Vein endothelial cell (primary cell): ENCODE results near the gene ELP4. TPM values are rescaled to one million over a fixed set of nuclear protein-coding genes. Genes with fewer than 3 reads are reported as not detected.

ENCODE experiments used
- total RNA-seq: library from RNA; depleted of rRNA; stranded (reverse); fragments of >200 nt; gene quantifications from 2 replicates; pipeline ENCODE4 v1.2.3, GENCODE V29; 2012

Gene ELP4
- total RNA-seq: 14.1 and 14.4 TPM in 2 replicates

GRCh38 chr11:31509429-31510345 is at the start of gene ELP4, which contains the start of gene IMMP1L:
TSS of gene ELP4 (plus strand) at chr11:31509767. CDS start at chr11:31509785, 18 bp downstream.
TSS of gene IMMP1L (minus strand) at chr11:31509622. CDS start at chr11:31463276, 46,346 bp downstream.

DNA sequence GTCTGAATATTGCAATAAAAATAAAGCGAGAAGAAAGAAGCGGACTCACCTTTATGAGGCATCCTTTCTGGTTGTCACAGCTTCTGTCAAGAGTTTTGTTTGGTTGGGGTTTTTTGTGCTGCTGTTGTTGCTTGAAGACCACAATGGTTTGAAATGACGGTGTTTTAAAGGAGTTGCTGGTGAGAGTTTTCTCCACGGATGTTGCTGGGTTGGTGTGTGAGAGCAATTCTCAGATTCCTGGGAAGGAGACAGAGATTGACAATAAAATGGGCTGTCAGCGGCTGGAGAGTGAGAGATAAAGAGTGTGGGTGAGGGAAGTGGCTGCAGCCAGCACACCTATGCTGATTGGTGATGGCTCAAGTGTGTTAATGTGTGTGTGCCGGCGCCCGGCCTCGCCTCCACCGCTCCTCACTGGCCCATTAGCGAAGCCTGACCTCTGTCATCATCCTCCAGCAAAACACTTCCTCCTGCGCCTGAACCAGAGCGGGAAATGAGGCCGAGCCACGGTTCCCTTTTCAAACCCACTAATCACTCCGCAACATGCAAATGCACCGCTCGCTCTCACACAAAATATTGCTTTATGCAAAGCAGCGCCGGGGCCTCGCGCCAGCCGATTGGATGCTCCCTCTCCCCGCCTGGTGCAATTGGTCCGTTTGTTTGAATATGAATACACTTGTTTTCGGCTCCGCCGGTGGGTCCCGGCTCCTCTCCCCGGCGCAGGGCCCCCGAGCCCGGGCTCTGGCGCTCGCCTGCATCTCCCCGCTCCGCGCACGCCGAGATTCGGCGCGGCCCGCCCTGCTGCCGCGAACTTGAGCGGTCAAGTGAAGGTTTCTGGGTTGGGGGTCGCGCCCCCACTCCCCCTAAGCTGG is 301.4 kb downstream of the ELP4 start, which contains the start of gene PAX6:
Gene PAX6, minus strand, starts transcription at position 544 of the 869 bp plus-strand sequence. CDS start 4,911 bp downstream, outside the sequence.

Other genes with a start within 250 kb of the ELP4 start
- gene DCDC1, start 140.0 kb upstream of the ELP4 start, total RNA-seq: under 0.01 TPM in 2 replicates
- gene DNAJC24, start 139.9 kb upstream of the ELP4 start, total RNA-seq: 16.0 and 17.8 TPM in 2 replicates
- 7.5 and 9.8 TPM in 2 replicates for gene IMMP1L, start 145 bp upstream of the ELP4 start, total RNA-seq